Sciatic nerve (tissue), 2 donors: ENCODE results near the gene HUNK. TPM values are rescaled to one million over a fixed set of nuclear protein-coding genes. Genes with fewer than 3 reads are reported as not detected.
A peak's percentile ranks its signal among the peaks of the same experiment; 100 is the strongest.
"Not testable (repeated sequence)": the region's sequence is repeated elsewhere in the genome, so short reads cannot be mapped to it uniquely, and the experiment has no call there.

Source experiments
- ATAC-seq: fragments of 200-7000 bp; cut with Tn5 transposase; one replicate; pipeline ENCODE4 v1.9.1; 2020; ENCODE audit warnings: mild to moderate bottlenecking, moderate library complexity
- DNase-seq: peaks from one replicate; pipeline ENCODE4 v3.0.0-alpha.2; 2020; ENCODE audit warnings: low spot score
- intact Hi-C: fragments of 100-400 bp; cut with DNase I; formaldehyde crosslinking; loops from one replicate; pipeline ENCODE4 v1.14.2; 2022
- total RNA-seq: library from RNA; stranded (reverse); fragmentation: NEBNext Ultra II Directional; extraction: Animal tissue kit (Norgen Biotek cat#: 25700); gene quantifications from one replicate; pipeline ENCODE4 v1.2.1, GENCODE V29; 2021
- donor health status: DM: no; HTN: no; CAD: no.
- donor health status: DM: no; HTN: no; CAD: no.

The HUNK gene
- total RNA-seq: 0.53 TPM

DNA sequence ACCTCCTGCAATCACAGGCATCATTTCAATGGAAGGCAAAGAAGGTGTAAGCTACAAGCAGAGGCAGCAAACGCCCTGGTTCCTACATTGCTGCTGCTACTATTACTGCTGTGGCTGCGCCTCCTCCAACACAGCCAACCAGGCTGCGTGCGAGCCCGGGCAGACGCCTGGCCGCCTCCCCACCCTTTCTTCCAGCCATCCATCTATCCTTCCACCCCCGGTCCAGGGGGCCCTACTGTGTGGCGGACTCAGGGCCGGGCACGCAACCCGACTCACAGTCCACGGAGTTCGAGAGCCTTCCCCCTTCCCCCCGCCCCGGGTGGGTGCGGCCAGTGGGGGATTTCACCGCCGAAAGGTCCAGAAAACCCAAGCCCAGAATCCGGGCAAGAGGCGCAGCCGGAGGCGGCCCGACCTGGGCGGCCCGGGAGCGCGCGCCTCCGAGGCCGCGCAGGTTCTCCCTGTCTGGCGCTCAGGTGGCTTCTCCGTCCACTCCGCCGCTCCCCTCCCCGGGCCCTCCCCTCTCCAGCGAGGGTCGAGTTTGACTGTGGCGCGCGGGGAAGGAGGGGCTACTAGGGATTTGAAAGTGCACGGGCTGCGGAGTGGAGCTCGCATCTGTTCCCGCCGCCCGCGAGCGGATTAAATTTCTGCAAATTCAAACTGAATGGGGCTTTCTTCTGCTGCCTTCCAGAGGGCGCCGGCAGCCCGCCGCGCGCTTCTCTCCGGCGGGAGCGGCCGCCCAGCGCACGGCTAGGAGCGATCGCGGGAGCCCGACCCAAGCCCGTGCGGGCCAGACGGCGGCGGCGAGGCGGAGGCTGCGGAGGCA lies at the start of gene HUNK:
TSS of gene HUNK (plus strand) at position 569 of the 823 bp plus-strand sequence. CDS start 655 bp downstream, outside the sequence.
- ATAC-seq: peak; percentile 47
- intact Hi-C loops: no loop called here
- DNase-seq: peak; percentile 64

DNA sequence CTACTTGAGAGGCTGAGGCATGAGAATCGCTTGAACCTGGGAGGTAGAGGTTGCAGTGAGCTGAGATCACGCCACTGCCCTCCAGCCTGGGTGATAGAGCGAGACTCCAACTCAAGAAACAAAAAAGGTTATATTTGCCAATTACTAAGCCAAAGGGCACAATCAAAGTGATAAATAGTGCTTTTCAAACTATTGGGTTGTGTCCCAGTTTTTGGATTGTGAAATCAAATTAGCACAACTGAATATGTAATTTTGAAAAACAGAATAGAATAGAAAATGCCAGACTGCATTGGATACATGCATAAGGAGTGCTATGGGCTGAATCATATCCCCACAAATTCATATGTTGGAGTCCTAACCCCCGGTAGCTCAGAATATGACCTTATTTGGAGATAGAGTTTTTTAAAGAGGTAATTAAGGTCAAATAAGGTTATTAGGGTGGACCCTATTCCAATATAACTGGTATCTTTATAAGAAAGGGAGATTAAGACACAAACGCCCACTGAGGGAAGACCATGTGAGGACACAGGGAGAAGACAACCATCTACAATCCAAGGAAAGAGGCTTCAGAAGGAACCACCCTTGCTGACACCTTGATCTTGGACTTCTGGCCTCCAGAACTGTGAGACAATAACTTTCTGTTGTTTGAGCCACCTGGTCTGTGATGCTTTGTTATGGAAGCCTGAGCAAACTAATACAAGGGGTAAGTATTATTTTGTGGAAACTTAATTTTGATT lies 42.9 kb upstream of the HUNK start:
- no peak for DNase-seq
- intact Hi-C loops: no loop called here
- peak; percentile 38 for ATAC-seq

GRCh38 chr21:31830701-31831100 lies 42.1 kb upstream of the HUNK start:
- intact Hi-C loops: no loop called here

GRCh38 chr21:31837041-31837440 lies 35.8 kb upstream of the HUNK start:
- intact Hi-C loops: no loop called here
- ATAC-seq (no peak), DNase-seq (no peak)

More at GRCh38 chr21:31830701-31831100, 42.1 kb upstream of the HUNK start:
- no peak for DNase-seq
- ATAC-seq: peak; percentile 34

GRCh38 chr21:31837618-31838390 lies 35.0 kb upstream of the HUNK start:
- DNase-seq (no peak), ATAC-seq (no peak)
- intact Hi-C loops: no loop called here

DNA sequence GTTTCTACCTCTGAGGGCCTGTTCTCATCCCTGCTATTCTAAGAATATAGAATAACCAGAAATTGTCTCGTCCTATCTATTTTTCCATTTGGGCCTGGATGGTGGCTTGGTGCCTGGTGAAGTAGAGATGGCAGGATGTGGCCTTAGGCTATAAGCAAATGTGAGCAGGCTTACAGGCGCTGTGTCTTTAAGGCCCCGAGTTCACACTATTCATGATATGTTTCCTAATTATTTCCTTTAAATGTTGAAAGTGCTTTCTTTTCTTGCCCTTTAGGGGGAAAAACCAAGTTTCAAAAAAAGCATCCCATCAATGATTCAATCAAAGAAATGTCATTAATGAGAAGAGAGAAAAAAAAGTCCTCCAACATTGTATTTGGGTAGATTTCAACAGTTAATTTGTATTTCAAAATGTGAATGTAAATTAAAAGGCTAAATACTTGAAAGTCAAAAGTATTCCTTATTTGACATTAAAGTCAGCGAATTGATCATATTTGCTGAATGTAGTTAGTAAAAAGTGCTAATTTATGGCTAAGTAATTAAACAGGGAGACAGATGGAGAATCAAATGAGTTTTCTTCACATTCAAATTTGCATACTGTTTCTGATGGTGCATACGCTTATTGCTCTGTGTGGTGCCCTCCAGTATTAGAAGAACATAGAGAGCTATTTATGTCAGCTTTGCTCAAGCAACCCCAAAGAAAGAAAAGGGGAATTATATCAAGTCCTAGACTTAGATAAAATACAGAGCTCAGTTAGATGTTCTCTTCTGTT lies 34.0 kb upstream of the HUNK start:
- no peak for DNase-seq
- no peak for ATAC-seq
- intact Hi-C loops: no loop called here

DNA sequence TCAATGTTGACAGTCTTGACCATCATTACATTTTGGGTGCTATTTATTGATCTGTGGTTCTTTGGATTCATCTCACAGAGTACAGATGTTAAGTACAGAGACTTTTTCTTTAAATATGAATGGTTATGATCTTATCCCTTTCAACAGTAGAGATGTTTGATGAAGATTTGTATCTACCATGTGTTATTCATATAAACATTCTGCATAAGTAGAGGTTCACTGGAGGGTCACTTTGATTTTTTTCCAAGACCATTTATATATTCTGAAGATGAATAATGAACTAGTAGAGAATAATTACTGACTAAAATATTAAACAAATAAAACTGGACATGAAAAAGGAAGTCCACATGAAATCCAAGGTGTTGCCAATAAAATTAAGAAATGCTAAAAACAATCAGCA lies 28.6 kb upstream of the HUNK start:
- intact Hi-C loops: no loop called here
- no peak for ATAC-seq
- DNase-seq: no peak

- intact Hi-C loops: no loop called here
- ATAC-seq (no peak), DNase-seq (no peak)
Observed at GRCh38 chr21:31845151-31845729, 27.6 kb upstream of the HUNK start.

DNA sequence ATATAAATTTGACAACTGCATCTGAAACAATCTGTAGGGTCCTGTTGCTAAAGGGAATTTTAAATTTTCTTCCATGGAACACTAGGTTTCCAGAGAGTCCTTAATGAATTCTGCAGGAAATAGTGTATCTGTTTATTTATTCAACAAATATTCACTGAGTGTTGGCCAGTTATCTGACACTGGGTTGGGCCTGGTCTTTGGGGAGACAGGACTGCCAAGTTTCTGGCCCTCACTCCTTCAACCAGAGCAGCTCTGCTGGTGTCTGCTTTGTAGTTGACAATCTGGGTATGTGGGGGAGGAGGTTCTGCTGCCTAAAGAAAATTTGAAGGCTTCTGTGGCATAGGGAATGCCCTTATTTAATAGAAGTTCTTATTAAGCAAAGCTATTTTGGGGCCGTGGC lies 26.1 kb upstream of the HUNK start:
- intact Hi-C loops: no loop called here
- DNase-seq (no peak), ATAC-seq (peak; percentile 76)

- no peak for ATAC-seq
- intact Hi-C loops: no loop called here
Observed at GRCh38 chr21:31847761-31848160, 25.1 kb upstream of the HUNK start.

GRCh38 chr21:31848326-31848985 lies 24.4 kb upstream of the HUNK start:
- intact Hi-C loops: no loop called here
- ATAC-seq: peak; percentile 34
- DNase-seq: no peak

More at GRCh38 chr21:31847761-31848160, 25.1 kb upstream of the HUNK start:
- no peak for DNase-seq

- intact Hi-C loops: no loop called here
- ATAC-seq (no peak), DNase-seq (no peak)
Observed at GRCh38 chr21:31850886-31851285, 21.9 kb upstream of the HUNK start.

- intact Hi-C loops: no loop called here
- ATAC-seq (no peak), DNase-seq (no peak)
Observed at GRCh38 chr21:31855180-31855579, 17.6 kb upstream of the HUNK start.

DNA sequence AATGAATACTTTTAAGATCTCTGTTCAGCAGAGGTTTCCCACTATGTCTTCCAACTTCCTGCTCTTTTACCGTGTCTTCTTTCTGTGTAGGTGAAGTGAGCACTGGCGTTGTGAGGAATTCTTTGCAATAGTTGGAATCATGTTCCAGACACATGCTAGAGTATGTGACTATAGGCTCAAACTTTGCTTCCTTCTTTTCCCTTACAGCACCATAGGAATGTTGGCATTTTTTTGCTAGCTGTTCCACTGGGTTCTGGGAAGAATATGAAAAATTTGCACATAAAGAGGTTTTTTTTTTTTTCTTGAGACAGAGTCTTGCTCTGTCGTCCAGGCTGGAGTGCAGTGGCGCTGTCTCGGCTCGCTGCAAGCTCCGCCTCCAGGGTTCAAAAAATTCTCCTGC lies 15.7 kb upstream of the HUNK start:
- no peak for DNase-seq
- intact Hi-C loops: no loop called here
- no peak for ATAC-seq

GRCh38 chr21:31857631-31858030 lies 15.2 kb upstream of the HUNK start:
- DNase-seq, intact Hi-C loops, ATAC-seq: not testable (repeated sequence)

DNA sequence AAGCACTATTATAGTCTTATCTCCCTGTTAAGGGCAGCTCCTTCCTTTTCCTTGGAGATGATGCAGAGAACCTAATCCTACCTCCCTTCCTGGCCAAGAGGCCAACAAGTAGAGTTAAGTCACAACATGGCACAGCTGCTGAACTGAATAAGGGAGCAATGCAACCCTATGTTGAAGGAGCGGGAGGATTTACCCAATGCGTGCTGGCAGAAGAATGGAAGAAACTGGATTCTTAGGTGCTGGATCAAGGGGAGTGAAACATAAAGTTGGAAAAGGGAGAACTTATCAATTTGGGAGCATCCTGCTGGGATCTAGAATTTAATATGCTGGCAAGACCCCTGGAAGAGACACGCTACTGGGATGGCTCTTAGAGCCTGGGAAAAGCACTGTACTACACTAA lies 12.0 kb upstream of the HUNK start:
- intact Hi-C loops: no loop called here
- ATAC-seq (no peak), DNase-seq (no peak)

DNA sequence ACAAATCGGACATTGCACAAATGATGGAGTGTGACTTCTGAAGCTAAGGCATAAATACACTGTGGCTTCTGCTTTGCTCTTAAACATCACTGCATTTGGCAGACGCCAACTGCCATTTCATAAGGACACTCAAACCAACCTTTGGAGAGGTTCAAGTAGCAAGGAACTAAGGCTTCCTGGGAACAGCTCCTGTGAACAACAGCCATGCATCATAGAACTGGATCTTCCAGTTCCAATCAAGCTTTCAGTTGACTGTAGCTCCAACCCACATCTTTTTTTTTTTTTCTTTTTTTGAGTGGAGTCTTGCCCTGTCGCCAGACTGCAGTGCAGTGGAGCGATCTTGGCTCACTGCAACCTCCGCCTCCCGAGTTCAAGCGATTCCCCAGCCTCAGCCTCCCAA lies 10.7 kb upstream of the HUNK start:
- intact Hi-C loops: no loop called here

GRCh38 chr21:31865429-31865970 lies 7.3 kb upstream of the HUNK start:
- ATAC-seq (no peak), DNase-seq (no peak)
- intact Hi-C loops: no loop called here

More for the DNA sequence above, 10.7 kb upstream of the HUNK start:
- DNase-seq (no peak), ATAC-seq (no peak)
